Cortex of kidney (tissue), 1 donor: ENCODE data around the gene EPHA4.

Source experiments
- DNase-seq: peaks from one replicate; lab custom pipeline; 2025; lab: John Stamatoyannopoulos, UW

The EPHA4 gene

DNA sequence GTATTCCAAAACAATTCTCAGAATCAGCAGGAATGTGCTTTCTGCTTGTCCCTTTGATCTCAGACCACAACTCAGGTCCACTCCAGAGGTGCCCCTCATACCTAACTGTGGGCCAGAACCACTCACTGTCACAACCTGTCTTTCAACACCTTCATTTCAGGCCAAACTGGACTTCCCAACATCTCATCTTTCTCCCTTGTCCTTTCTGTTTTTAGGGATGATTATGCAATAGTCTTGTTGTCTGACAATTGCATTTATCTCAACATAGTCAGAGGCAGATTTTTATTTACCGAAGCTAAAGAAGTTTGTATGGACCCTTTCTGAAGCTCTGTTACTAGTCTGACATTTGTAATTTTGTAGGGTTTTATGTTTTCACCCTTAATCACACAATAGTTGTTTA, 95.9 kb downstream of the EPHA4 start:
- DNase-seq: no peak

DNA sequence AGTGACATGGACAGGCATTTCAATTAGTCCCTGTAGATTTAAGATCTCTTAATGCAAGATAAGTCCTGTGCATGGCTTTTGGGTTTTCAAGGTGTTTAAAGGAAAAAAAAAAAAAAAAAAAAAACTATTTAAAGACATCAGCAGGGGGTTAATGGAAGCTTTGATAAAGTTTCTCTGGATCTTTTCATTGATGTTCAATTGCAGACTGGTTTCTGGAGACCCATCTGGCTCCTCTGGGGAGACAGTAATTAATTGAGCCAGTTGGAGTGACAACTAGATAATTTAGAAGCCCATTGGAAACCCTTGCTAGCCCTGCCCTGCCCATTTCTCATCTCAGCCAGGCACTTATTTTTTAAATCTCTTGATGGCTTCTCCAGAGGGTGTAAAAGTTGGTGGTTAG, 98.7 kb downstream of the EPHA4 start:
- DNase-seq: no peak

DNA sequence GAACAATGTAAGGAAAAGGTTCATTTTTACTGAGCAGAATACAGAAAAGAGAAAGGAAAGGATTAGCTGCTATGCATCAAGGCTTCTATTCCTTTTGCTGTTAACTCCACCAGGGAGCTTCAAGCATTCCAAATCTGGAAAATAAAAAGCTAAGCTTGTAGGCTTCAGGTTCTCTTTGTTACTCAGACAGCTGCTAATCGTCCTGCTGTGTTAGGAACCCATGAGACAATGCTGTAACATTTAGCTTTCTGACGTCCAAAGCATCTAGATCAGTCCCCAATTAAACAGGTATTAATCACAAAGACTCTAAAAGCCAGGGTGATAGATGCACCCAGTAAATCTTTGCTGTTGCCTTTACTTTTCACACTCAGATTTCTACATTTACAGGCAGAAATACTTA, 103.8 kb downstream of the EPHA4 start:
- no peak for DNase-seq

DNA sequence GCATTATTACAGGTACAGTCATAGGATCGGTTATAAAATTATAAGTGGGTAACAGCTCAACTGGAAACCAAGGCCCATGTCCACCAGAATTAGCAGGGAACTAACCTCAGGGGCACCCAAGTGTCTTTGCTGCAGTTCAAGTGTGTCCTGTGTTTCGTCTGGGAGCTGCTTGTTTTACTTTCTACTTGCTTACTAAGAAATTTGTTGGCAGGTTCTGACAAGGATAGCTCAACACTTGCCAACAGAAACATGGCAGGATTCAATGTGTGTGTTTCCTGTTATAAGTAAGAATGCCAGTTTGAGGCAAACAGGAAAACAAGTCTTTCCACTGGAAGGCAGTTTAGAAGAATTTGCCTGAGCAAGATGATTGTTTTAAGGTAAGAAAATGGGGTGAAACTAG, 104.5 kb downstream of the EPHA4 start:
- no peak for DNase-seq

DNA sequence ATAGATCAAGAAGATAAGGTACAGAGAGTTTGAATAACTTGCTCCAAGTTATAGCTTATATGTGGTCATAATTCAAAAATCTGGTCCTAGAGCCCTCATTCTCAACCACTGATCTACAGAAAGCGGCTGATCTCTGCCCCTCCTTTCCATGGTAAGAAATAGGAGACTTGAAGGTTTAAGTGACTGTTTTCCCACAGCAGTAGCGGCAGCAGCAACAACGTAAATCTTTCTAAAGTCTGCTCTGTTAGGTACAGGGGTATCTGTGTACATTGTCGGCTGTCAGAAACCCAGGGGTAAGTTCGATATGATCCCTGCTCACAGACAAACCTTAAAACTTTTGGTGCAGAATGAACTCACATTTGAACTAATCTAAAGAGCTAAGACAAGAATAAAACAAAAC, 105.4 kb downstream of the EPHA4 start:
- DNase-seq: no peak

DNA sequence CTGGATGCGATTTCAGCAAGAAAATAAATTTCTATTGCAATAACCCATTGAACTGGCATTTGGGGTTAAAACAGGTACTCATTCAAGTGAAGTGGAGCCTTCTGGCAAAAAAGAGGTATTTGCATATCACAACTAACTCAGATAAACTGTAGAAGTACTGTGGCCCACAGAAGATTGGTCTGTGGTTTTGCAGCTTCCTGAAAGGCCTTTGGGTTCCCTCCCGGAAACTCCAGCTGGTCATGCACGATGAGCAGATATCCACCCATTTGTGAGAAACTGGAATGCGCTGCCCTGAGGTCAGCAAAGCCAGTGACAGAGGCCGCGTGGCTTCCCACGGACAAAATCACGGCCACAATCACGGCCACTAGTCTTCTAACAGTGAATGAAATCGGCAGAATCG, 106.3 kb downstream of the EPHA4 start:
- DNase-seq: no peak

DNA sequence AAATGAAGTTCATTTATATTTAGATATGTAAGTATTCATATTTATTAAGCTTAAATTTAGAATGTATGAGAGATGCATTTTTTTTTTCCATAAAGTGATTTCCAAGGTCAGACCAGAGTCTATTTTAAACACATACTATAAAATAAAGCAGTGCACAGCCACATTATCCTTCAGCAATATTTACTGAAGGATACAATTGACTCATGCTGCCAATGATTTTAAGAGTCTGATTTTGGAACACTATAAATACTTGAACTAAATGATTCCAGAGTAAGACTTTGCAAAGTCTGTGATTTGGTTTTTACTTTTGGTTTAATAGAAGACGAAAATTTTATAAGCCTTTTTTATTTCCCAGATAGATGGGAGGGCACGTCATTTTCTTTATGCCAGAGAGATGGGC, 107.1 kb downstream of the EPHA4 start:
- no peak for DNase-seq

DNA sequence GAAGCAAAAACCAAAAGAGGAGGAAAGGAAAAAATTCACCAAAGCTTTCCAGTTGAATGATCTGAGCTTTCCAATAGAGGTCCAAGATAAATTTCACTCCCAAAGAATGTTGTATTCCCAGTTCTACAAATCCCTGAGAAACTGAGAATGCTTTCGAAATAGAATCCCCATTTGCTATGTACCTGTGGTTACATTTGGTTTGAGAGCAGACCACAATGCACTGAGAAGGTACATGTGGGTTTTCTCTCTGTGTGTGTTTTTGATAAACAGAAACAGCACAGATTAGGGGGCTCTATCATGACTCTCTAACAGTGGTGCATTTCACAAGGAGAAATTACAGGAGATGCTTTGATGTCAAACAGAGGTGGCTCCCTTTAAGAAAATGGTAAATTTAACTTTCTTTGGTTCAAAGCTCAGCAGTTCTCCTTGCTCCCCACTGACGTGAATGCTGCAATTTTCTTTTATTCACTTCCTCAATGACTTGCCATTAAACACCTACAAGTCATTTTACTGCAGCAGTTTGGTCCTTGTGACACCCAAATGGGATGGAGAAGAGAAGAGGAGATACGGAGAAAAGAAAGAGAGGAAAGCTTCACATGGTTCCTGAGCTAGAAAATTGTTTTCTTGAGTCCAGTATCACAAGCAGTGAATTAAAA, 108.7 kb downstream of the EPHA4 start:
- DNase-seq: no peak

DNA sequence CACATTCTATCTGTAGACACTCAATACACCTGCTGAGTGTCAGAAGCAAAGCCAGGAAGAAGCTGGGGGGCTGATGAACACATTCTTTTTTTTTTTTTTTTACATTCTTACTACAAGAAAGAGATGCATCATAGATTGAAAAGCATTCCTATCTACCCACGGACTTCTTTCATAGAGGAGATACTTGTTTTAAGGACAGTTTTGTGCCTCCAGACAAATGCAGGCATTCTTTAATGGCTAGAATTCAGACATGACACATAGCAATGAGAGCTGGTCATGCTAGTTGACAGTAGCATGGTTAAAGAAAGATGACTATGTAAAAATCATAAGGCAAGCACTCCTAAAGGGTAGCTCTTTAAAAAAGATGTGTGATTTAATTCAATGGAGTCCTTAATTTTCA, 110.2 kb downstream of the EPHA4 start:
- DNase-seq: no peak

DNA sequence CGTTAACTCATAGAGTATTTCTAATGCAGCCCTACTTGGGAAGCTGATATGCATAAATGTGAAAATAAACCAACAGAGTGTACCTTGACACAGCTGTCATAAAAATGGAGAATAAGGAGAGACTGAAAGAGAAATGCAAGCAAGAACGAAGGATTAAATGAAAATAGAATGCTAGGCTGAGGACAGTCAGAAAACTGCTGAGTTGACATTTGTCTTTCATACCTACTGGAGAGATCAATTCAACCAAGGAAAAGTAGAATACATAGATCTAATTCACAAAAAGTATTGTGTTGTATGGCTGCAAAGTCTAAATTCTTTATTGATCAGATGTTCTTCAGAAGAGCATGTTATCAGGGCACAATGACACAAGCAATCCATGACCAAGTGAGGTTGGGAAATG, 112.0 kb downstream of the EPHA4 start:
- DNase-seq: no peak

DNA sequence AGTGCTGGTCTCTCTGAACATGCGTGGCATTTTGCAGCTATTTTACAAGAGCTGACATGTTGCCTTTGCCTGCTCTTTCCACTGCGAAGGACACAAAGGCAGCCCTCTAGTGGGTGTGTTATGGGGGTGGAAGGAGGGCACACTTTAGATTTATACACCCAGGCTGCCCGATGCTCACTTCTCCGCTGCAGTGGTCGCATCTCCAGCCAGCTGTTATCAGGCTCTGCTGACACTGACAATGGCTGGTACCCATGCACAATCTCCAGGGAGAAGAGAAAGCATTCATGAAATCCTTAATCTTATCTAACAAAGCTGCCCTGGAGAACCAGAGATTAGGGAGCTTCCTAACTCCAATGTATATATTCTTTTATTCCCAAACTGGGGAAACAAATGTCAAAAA, 113.5 kb downstream of the EPHA4 start:
- no peak for DNase-seq

DNA sequence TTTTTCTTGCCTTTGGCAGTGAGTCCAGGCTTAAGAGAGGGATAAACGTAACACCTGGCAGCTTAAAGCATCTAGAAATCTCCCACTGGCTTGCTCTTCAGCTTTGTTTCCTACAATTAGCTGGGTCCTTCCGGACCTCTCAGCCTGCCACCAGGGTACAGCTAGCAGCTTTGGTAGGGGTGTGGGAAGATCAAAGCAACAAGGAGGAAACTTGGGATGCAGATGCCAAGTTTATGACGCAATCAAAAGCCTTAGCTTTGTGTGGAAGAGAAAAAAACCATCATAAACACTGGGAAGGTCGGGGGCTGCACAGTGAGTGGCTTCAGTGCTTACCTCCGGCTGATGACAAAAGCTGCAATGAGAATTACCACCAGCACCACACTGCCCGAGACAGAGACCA, 116.9 kb downstream of the EPHA4 start:
- DNase-seq: no peak

DNA sequence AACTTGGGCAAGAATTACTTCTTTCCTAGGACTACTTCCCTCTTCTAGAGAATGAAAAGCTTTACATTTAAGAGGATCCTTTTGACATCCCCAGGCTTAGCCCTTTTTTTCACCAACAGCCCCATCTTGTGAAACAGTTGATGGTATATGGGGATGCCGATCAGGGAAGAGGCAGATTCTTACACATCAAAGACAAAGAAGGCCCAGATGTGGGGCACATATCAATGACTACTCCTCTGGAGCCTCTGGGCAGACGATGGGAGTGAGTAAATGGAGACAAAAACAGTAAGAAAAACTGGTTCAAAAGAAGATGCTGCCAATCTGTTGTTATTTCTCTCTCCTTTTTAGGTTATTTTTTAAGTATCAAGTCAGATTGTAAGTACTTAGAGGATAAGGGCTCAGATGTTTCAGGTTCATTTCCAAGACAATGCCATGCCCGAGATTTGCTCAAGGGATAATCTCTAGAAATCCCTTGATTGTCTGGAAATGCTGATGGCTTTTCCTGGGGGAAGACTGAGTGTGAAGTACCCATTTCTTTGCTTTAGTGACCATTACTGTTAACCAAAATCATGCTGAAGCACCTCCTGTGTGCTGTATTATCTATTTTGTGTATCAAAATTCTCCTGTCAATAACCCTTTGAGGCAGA, 117.5 kb downstream of the EPHA4 start:
- no peak for DNase-seq

DNA sequence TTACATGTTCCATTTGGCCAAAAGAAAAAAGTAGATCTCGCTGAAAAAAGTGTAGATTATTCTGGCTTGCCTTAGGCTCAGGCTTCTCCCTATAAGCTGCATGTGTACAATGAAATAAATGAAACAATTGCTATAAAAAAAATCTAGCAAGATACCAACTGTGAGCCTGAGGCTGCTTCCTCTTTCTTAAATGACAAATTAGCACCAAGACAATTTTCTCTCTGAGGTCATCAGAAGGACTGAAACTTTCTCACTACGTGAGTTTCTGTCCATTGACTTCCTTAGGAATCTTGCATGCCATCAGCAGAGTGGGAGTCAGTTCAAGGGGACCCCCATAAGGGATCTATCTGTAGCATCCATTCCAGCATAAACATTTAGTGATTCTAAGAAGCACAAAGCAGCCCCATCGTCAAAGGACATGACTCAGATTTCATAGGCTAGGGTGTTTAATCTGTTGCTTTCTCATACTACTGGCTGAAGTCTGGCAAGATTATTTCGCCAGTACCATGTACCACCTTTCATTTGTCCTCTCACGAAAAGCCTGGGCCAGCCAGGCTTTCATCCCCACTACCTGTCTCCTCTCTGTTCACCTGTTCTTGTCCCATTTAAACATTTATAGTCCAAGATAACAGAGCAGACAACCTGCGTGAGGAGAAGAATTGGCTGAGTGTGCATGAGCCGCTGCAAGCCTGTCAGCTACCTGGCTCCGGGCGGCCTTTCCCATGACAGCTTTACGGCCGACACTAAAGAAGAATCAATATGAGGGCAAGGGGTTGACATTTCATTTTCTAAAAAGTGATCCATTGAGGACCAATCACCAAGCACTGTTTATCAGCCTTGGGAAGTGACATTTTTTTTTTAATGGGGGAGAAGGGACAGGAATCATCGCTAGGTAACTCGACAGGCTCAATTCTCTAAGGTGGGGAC, 120.0 kb downstream of the EPHA4 start:
- DNase-seq: no peak

DNA sequence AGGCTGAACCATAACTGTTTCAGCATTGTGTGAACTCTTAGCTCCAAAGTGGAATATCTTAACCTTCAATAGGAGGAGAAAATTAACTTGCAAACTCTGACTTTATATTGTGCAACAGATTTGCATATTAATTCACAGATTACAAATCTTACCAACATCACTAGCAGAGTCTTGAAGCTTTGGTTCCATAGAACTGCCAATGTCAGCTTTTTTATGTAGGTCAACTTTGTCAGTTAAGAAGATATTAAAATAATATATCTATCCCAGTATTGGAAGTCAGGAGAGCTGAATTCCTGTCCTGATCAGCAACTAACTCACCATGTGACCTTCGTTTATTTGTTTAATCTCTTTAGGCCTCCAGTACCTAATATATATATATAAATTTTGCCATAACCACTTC, 121.8 kb downstream of the EPHA4 start:
- DNase-seq: no peak

DNA sequence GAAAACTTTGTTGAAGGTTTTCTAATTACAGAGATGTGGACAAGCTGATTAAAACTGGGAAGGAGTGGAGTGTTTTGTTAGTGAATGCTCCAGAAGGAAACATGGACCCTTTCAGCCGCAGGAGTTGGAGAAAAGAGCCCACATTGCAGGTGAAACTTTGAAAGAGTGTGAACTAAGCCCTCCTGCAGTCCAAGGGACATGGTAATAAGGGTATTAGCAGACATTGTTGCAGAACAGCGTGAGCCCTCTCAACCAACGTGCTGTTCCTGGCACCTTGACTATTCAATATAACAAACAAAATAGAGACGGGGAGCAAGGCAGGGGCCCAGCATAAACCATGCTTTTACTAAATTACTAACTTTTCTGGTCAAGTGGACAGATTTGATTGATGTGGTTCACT, 122.7 kb downstream of the EPHA4 start:
- DNase-seq: no peak

DNA sequence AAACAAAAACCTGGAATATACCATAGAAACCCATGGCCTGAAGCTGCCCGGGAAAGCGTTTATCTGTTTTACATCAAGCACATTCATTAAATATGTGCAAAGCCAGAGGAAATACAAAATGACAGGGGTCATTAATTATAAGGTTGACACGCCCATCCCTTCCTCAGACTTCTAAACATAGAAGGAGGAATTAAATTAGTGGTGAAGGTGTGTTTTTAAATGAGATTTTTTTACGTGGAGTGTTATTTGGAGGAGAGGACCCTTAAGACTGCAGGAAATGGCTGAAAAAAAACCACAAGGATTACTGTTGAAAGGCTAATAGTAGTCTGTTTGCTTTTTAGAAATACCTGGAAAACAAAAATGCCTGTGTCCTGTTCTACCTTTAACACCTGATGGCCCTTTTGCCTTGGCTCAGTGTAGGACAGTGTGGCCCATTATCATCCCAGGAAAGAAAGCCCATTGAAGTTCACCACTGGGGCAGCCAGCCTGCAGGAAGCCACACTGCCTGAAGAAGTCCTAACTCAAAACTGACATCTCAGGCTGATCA, 123.2 kb downstream of the EPHA4 start:
- no peak for DNase-seq

DNA sequence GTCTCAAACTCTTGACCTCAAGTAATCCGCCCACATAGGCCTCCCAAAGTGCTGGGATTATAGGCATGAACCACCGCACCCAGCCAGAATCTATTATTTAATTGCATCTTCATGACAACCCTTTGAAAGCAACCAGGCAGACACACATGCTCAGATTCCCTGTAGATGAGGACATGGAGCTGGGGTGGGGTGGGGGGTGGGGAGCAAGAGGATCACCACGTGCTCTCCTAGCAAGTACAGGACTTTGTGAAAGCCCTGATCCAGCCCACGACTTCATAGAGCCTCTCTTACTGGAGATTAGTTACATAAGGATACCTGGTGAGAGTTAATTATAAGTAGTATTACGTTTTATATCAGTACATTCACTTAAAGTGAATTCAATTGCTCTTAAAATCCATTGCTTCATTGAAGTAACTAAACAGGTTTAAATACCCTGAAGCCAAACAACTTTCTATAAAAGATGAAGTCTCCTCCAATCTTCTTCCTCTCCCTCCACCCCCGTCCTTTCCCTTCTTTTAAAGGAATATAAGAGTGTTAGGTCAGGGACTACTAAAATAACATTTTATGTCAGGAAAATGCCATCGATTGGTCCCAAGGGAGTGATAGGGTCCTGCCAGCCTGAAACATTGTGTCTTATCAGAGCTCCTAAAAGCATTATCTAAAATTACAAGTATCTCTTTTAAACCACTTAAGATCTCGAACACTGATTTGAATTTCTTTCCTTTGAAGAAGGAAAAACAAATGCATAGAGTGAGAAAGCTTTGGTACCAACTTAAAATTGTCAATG, 123.9 kb downstream of the EPHA4 start:
- DNase-seq: no peak

DNA sequence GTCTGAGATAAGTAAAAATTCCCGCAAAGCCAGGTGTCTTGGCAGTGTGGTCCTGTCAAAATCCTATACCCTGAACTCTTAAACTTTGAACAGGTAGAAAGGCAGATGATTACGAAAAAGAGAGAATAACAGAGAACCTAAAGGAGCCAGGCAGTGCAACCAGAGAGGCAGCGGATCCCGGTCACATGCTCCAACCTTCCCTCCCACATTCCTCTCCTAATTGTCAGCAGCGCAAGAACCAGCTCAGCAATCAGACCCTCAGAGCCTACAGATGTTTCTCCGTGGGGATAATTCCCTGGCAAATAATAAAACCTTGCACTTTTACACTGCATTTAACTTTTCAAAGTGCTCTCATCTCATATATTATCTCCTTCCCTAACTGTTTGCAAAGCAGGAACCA, 124.8 kb downstream of the EPHA4 start:
- DNase-seq: no peak

DNA sequence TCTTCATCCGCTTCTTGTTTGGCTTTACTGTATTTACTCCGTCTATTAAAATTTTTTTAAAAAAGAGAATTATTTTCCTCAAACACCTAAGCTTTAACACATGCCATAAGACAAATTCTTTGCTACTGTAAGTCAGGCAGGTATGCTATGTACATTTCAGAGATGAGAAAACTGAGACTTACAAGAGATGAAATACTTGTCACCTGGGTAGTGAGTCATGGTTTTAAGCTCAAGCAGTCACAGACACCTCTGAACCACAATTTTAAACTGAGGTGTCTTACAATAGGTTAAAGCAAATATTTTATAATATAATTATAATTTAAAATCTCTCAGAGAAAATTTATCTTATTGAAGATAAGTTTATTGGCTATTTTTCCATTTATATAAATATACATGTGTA, 126.0 kb downstream of the EPHA4 start:
- DNase-seq: no peak

DNA sequence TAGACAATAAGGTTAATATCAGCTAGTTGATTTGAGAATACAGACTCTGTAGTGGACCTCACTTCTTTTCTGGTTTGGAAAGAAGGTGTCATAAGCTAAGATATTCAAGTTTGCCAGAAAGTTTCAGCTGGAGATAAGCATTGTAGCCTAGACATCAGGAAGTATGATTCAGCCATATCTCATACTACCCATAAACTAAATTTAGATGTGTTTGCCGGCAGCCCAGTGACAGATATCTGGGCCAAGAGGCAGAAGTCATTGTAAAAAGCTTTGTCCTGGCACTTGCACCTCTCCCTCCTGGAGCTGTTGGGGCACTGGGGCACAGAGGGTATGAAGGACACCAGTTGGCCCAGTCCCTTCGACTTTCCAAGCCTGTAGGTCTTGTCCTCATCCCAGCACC, 128.0 kb downstream of the EPHA4 start:
- DNase-seq: no peak

DNA sequence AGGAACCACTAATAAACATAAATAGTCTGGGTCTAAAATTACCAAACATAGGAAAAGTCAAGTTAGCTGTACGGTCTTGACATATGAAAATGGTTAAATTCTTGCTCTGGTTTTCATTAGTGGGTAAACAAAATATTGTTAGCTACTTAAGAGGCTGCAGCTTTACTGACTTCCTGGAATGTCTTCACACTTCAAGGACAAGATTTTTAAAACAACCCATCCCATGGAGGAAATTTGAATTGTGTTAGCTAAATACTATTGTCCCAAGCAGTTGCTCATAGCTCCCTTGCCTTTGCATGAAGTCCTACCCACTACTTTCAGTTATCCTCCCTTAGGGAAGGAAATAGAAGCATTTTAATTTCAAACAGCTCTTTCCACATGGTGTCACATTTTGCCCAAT, 128.5 kb downstream of the EPHA4 start:
- no peak for DNase-seq
